Neural cell (in vitro differentiated cells): Measurements from ENCODE around the gene TMEM14B. TPM values are rescaled to one million over a fixed set of nuclear protein-coding genes. Genes with fewer than 3 reads are reported as not detected.

Experiments used
- H2AFZ ChIP-seq: fragments of 200-600, 300-800 bp; sonication (generic), shearing (Covaris generic); 2 replicates; pipeline ENCODE4 v1.6.0; 2014; ENCODE audit warnings: low read depth, mild to moderate bottlenecking, antibody characterized with exemption, low read length, moderate library complexity
- H3F3A ChIP-seq: fragments of 200-600 bp; shearing (Covaris generic); 2 replicates; pipeline ENCODE4 v1.6.1; 2016; ENCODE audit warnings: mild to moderate bottlenecking, moderate library complexity, mixed read lengths, antibody characterized with exemption, low read length; ENCODE audit not compliant: insufficient read depth, poor library complexity, severe bottlenecking
- H3K27ac ChIP-seq: fragments of 200-600, 300-800 bp; sonication (generic), shearing (Covaris generic); 2 replicates; pipeline ENCODE4 v1.5.1; 2014; ENCODE audit warnings: mild to moderate bottlenecking, low read length, moderate library complexity
- H3K27me3 ChIP-seq: fragments of 300-800, 200-600 bp; sonication (generic), shearing (Covaris generic); 2 replicates; pipeline ENCODE4 v1.6.0; 2014; ENCODE audit warnings: mild to moderate bottlenecking, low read depth, low read length, moderate library complexity; ENCODE audit not compliant: insufficient read depth
- H3K36me3 ChIP-seq: fragments of 300-800, 200-600 bp; sonication (generic), shearing (Covaris generic); 2 replicates; pipeline ENCODE4 v1.5.1; 2014; ENCODE audit warnings: mild to moderate bottlenecking, antibody characterized with exemption, low read length, moderate library complexity; ENCODE audit not compliant: insufficient read depth
- H3K4me2 ChIP-seq: fragments of 300-800, 200-600 bp; sonication (generic), shearing (Covaris generic); 2 replicates; pipeline ENCODE4 v1.6.0; 2014; ENCODE audit warnings: mild to moderate bottlenecking, low read length
- H3K4me3 ChIP-seq: fragments of 300-800, 200-600 bp; sonication (generic), shearing (Covaris generic); 2 replicates; pipeline ENCODE4 v1.5.1; 2014; ENCODE audit warnings: mild to moderate bottlenecking, low read length, moderate library complexity
- H3K79me2 ChIP-seq: fragments of 200-600 bp; shearing (Covaris generic); replicated peaks from 2 replicates; pipeline ENCODE4 v1.6.0; 2014; ENCODE audit warnings: mild to moderate bottlenecking, low read length, moderate library complexity; ENCODE audit not compliant: insufficient read depth
- H3K9ac ChIP-seq: fragments of 300-800, 200-600 bp; sonication (generic), shearing (Covaris generic); 2 replicates; pipeline ENCODE4 v1.6.1; 2016; ENCODE audit warnings: mild to moderate bottlenecking, low read length, mixed read lengths
- H3K9me2 ChIP-seq: fragments of 200-600 bp; shearing (Covaris generic); 2 replicates; pipeline ENCODE4 v1.6.1; 2016; ENCODE audit warnings: mild to moderate bottlenecking, low read length, mixed read lengths; ENCODE audit not compliant: insufficient read depth
- H3K9me3 ChIP-seq: fragments of 200-600, 300-800 bp; sonication (generic), shearing (Covaris generic); 2 replicates; pipeline ENCODE4 v1.6.1; 2016; ENCODE audit warnings: mild to moderate bottlenecking, mixed run types, low read length, moderate library complexity, mixed read lengths
- H4K20me1 ChIP-seq: fragments of 200-600 bp; shearing (Covaris generic); 2 replicates; pipeline ENCODE4 v1.6.1; 2016; ENCODE audit warnings: mild to moderate bottlenecking, mixed run types; ENCODE audit not compliant: insufficient read depth
- EP300 ChIP-seq: fragments of 450-650 bp; conservative IDR thresholded peaks from 2 replicates; pipeline ENCODE4 v1.6.1; 2014; ENCODE audit warnings: antibody characterized with exemption, mild to moderate bottlenecking, moderate library complexity; ENCODE audit not compliant: poor library complexity, severe bottlenecking
- EZH2 ChIP-seq: fragments of 200-600, 300-800 bp; shearing (Covaris generic), sonication (generic); IDR thresholded peaks from 2 replicates; pipeline ENCODE4 v1.6.1; 2014; ENCODE audit warnings: antibody characterized with exemption, low read length, borderline replicate concordance, mild to moderate bottlenecking; ENCODE audit not compliant: insufficient read depth, poor library complexity, severe bottlenecking
- MXI1 ChIP-seq: fragments of 450-650 bp; conservative IDR thresholded peaks from 2 replicates; pipeline ENCODE4 v1.6.1; 2014; ENCODE audit warnings: antibody characterized with exemption, mild to moderate bottlenecking; ENCODE audit not compliant: poor library complexity, severe bottlenecking
- POLR2AphosphoS5 ChIP-seq: IDR thresholded peaks from 2 replicates; pipeline ENCODE4 v1.6.1; 2012
- RAD21 ChIP-seq: fragments of 450-650 bp; conservative IDR thresholded peaks from 2 replicates; pipeline ENCODE4 v1.6.1; 2014; ENCODE audit warnings: antibody characterized with exemption, mild to moderate bottlenecking, moderate library complexity
- SMC3 ChIP-seq: fragments of 450-650 bp; conservative IDR thresholded peaks from 2 replicates; pipeline ENCODE4 v1.6.1; 2014; ENCODE audit warnings: antibody characterized with exemption, mild to moderate bottlenecking, moderate library complexity; ENCODE audit not compliant: poor library complexity
- TAF1 ChIP-seq: IDR thresholded peaks from 2 replicates; pipeline ENCODE4 v1.6.1; 2012; ENCODE audit warnings: low read depth
- polyA plus RNA-seq: library from polyadenylated mRNA; depleted of rRNA; stranded (reverse); fragments of >200 nt; gene quantifications from 2 replicates; pipeline ENCODE4 v1.2.3, GENCODE V29; 2014
- TF ChIP-seq, protein P1 (sequence below): IDR thresholded peaks from 2 replicates; pipeline ENCODE4 v1.6.1; 2012; ENCODE audit warnings: borderline replicate concordance
- TF ChIP-seq, protein P2 (sequence below): fragments of 450-650 bp; IDR thresholded peaks from 2 replicates; pipeline ENCODE4 v1.5.1; 2014; ENCODE audit warnings: antibody characterized with exemption, mild to moderate bottlenecking, moderate library complexity; ENCODE audit not compliant: poor library complexity, severe bottlenecking

The TMEM14B gene
- polyA plus RNA-seq, 1 donor from 2014 or later, result 182 TPM

DNA sequence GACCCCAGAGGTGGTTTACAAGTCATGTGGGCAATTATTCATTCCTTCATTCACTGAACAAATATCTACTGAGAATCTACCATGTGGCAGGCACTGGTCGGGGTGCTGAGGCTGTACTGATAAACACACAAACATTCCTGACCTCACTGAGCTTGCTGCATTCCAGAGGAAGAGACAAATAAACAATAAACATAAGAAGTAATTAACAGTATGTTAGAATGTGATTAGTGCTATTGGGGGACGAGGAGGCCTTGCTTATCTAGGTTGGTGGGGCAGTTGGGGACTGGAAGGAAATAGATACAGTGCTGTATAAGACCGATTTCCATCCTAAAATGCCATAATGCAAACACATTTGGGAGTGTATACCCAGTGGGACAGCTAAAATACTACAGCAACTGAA, 46.6 kb downstream of the TMEM14B start:
- Histone ChIP-seq H3K27me3 (no peaks in the 10 kb centered on the region), H3F3A (no peaks in the 10 kb centered on the region), H3K9me3 (no peaks in the 10 kb centered on the region), H3K9me2 (no peaks in the 10 kb centered on the region), H3K79me2 (no peaks in the 10 kb centered on the region), H3K4me2 (no peak overlapping the region), H3K9ac (no peak overlapping the region), H4K20me1 (no peaks in the 10 kb centered on the region), H3K4me3 (no peak overlapping the region), H3K36me3 (peaks cover 4% of the 10 kb centered on the region), H3K27ac (no peak overlapping the region), H2AFZ (no peak overlapping the region)
- TF ChIP-seq, protein P1, sequence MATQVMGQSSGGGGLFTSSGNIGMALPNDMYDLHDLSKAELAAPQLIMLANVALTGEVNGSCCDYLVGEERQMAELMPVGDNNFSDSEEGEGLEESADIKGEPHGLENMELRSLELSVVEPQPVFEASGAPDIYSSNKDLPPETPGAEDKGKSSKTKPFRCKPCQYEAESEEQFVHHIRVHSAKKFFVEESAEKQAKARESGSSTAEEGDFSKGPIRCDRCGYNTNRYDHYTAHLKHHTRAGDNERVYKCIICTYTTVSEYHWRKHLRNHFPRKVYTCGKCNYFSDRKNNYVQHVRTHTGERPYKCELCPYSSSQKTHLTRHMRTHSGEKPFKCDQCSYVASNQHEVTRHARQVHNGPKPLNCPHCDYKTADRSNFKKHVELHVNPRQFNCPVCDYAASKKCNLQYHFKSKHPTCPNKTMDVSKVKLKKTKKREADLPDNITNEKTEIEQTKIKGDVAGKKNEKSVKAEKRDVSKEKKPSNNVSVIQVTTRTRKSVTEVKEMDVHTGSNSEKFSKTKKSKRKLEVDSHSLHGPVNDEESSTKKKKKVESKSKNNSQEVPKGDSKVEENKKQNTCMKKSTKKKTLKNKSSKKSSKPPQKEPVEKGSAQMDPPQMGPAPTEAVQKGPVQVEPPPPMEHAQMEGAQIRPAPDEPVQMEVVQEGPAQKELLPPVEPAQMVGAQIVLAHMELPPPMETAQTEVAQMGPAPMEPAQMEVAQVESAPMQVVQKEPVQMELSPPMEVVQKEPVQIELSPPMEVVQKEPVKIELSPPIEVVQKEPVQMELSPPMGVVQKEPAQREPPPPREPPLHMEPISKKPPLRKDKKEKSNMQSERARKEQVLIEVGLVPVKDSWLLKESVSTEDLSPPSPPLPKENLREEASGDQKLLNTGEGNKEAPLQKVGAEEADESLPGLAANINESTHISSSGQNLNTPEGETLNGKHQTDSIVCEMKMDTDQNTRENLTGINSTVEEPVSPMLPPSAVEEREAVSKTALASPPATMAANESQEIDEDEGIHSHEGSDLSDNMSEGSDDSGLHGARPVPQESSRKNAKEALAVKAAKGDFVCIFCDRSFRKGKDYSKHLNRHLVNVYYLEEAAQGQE, result no peak
- TF ChIP-seq MXI1, result no peak
- TF ChIP-seq, protein P2, sequence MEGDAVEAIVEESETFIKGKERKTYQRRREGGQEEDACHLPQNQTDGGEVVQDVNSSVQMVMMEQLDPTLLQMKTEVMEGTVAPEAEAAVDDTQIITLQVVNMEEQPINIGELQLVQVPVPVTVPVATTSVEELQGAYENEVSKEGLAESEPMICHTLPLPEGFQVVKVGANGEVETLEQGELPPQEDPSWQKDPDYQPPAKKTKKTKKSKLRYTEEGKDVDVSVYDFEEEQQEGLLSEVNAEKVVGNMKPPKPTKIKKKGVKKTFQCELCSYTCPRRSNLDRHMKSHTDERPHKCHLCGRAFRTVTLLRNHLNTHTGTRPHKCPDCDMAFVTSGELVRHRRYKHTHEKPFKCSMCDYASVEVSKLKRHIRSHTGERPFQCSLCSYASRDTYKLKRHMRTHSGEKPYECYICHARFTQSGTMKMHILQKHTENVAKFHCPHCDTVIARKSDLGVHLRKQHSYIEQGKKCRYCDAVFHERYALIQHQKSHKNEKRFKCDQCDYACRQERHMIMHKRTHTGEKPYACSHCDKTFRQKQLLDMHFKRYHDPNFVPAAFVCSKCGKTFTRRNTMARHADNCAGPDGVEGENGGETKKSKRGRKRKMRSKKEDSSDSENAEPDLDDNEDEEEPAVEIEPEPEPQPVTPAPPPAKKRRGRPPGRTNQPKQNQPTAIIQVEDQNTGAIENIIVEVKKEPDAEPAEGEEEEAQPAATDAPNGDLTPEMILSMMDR, result no peak
- TF ChIP-seq RAD21, result no peak
- no peak for TF ChIP-seq POLR2AphosphoS5
- TF ChIP-seq SMC3, result no peak
- TF ChIP-seq EP300, result no peak
- TF ChIP-seq EZH2, result no peak
- no peak for TF ChIP-seq TAF1

DNA sequence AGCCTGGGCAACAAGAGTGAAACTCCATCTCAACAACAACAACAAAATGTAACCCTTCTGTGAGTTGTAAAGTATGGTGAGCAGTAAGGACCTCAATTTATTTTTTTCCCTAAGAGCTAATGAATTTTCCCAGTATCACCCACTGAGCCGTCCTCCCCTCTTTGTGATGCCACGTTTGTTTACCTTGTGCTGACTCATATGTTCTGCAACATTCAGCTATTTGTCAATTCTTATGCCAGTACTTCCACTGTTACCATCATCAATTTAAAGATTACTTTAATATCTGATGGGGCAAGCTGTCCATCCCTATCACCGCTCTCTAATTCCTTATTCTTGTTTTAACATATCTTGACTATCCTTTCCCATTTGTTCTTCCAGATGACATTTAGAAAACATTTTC, 53.2 kb downstream of the TMEM14B start:
- H3K9ac ChIP-seq, result no peak overlapping the region
- H3F3A ChIP-seq, result no peaks in the 10 kb centered on the region
- H3K27me3 ChIP-seq, result no peaks in the 10 kb centered on the region
- TF ChIP-seq TAF1 (no peak), EP300 (no peak), SMC3 (no peak), POLR2AphosphoS5 (no peak), MXI1 (no peak)
- TF ChIP-seq, protein P1, result no peak
- TF ChIP-seq, protein P2, result no peak
- H3K79me2 ChIP-seq, result no peaks in the 10 kb centered on the region
- H3K4me2 ChIP-seq, result no peak overlapping the region
- peak overlapping the region; percentile 62 for H2AFZ ChIP-seq
- H3K27ac ChIP-seq, result peak overlapping the region; percentile 24
- no peaks in the 10 kb centered on the region for H3K9me2 ChIP-seq
- H3K36me3 ChIP-seq, result no peaks in the 10 kb centered on the region
- H4K20me1 ChIP-seq, result no peaks in the 10 kb centered on the region
- H3K4me3 ChIP-seq, result no peak overlapping the region
- H3K9me3 ChIP-seq, result no peaks in the 10 kb centered on the region
